ENCODE measurements around the gene FDXR. TPM values are rescaled to one million over a fixed set of nuclear protein-coding genes. Genes with fewer than 3 reads are reported as not detected.

The FDXR gene
- total and polyA plus RNA-seq, 9 of the 15 experiments (the other 6 are each of a cell fraction or from before 2014, with no cell fraction given): 0.89 to 70.7 (median 30.9) TPM

GRCh38 chr17:74877592-74878548 is 5.1 kb upstream of the FDXR start (continued):
- peak; percentile 12; the same call in 1 of the 2 replicates for TF ChIP-seq JUND (IDR thresholded peaks at IDR 0.05; ENCODE audit: borderline replicate concordance, low read depth, low read length)
- no peak for TF ChIP-seq JUND (tag; IDR thresholded peaks at IDR 0.05; ENCODE audit: borderline replicate concordance, low read depth, low read length)
- TF ChIP-seq ID3 (CRISPR knock-in tag; IDR thresholded peaks at IDR 0.05): no peak
- TF ChIP-seq ID3 (tag; IDR thresholded peaks at IDR 0.05): 0 out of 2 replicates have a peak, but pooled peaks have one; percentile 37
- peak; percentile 45 for TF ChIP-seq RBFOX2 (IDR thresholded peaks at IDR 0.05; ENCODE audit: low read depth, low read length)
- TF ChIP-seq SPI1 (IDR thresholded peaks at IDR 0.05; ENCODE audit: borderline replicate concordance, low read depth, low read length): peak; percentile 60; the same call in 1 of the 2 replicates
- TF ChIP-seq MAZ (CRISPR knock-in tag; conservative IDR thresholded peaks at IDR 0.05 in 1 of 2, IDR thresholded peaks at IDR 0.05 in 1 of 2): peak in 1 of 2 experiments; percentile 23; a peak in 1 of 4 replicates
- no peak for TF ChIP-seq KLF1 (tag; IDR thresholded peaks at IDR 0.05)
- TF ChIP-seq CTCF (IDR thresholded peaks at IDR 0.05 in 2 of 3, conservative IDR thresholded peaks at IDR 0.05 in 1 of 3; ENCODE audit: insufficient read depth in 2 of 3, low read depth in 1 of 3, low read length in 3 of 3): no peak
- TF ChIP-seq GATAD2B (IDR thresholded peaks at IDR 0.05; ENCODE audit: borderline replicate concordance): no peak
- 0 out of 2 replicates have a peak, but pooled peaks have one; percentile 14 for TF ChIP-seq KAT7 (CRISPR knock-in tag; IDR thresholded peaks at IDR 0.05; ENCODE audit: borderline replicate concordance)
- TF ChIP-seq SMAD3 (CRISPR knock-in tag; conservative IDR thresholded peaks at IDR 0.05): no peak
- TF ChIP-seq SIN3A (IDR thresholded peaks at IDR 0.05; ENCODE audit: borderline replicate concordance in 2 of 2, control insufficient read depth in 1 of 2, low read depth in 2 of 2, low read length in 2 of 2): no peak
- no peak for TF ChIP-seq NR2C1 (IDR thresholded peaks at IDR 0.05)
- 0 out of 2 replicates have a peak, but pooled peaks have one; percentile 7 for TF ChIP-seq NR2C1 (tag; IDR thresholded peaks at IDR 0.05)
- no peak for TF ChIP-seq NR4A1 (CRISPR knock-in tag; IDR thresholded peaks at IDR 0.05)
- 0 out of 2 replicates have a peak, but pooled peaks have one; percentile 33 for TF ChIP-seq NR4A1 (tag; IDR thresholded peaks at IDR 0.05)
- no peak for TF ChIP-seq MYBL2 (IDR thresholded peaks at IDR 0.05; ENCODE audit: low read depth)
- TF ChIP-seq MYBL2 (CRISPR knock-in tag; IDR thresholded peaks at IDR 0.05; ENCODE audit: borderline replicate concordance): no peak
- peak; percentile 7 to 29; a peak in 1 of 4 replicates for TF ChIP-seq NRF1 (conservative IDR thresholded peaks at IDR 0.05 in 1 of 2, IDR thresholded peaks at IDR 0.05 in 1 of 2)
